HG02840 (cell line): ENCODE measurements around the gene ALG12.

Source experiments
- ATAC-seq: cut with Tn5 transposase; IDR thresholded peaks from one replicate; pipeline ENCODE4 v1.9.1; 2021; ENCODE audit warnings: mild to moderate bottlenecking, moderate library complexity, moderate number of reproducible peaks; ENCODE audit not compliant: unreplicated experiment, low FRiP score

ALG12 gene

GRCh38 chr22:49917974-49918910 is at the start of gene ALG12, which contains the start of gene CRELD2:
TSS of gene ALG12 (minus strand) at chr22:49918438. CDS start at chr22:49913765, 4,673 bp downstream.
TSS of gene CRELD2 (plus strand) at chr22:49918634. CDS start at chr22:49918770, 136 bp downstream.
- ATAC-seq, result peak; percentile 76

- no peak for ATAC-seq
These were observed 49.5 kb upstream of the ALG12 start for GRCh38 chr22:49967706-49968208.

- ATAC-seq, result no peak
These were observed 48.8 kb upstream of the ALG12 start for GRCh38 chr22:49966774-49967705.

GRCh38 chr22:49966041-49966773 is 48.0 kb upstream of the ALG12 start:
- ATAC-seq, result no peak

- no peak for ATAC-seq
These were observed 47.1 kb upstream of the ALG12 start for GRCh38 chr22:49965091-49966040.

GRCh38 chr22:49964136-49965090 is 46.2 kb upstream of the ALG12 start:
- no peak for ATAC-seq

- no peak for ATAC-seq
These were observed 45.4 kb upstream of the ALG12 start for GRCh38 chr22:49963647-49964026.

GRCh38 chr22:49962751-49963646 is 44.8 kb upstream of the ALG12 start:
- no peak for ATAC-seq

GRCh38 chr22:49962012-49962750 is 43.9 kb upstream of the ALG12 start:
- no peak for ATAC-seq

GRCh38 chr22:49961601-49962011 is 43.4 kb upstream of the ALG12 start:
- ATAC-seq, result no peak

- no peak for ATAC-seq
These were observed 42.9 kb upstream of the ALG12 start for GRCh38 chr22:49961005-49961600.

- peak; percentile 57 for ATAC-seq
These were observed 42.1 kb upstream of the ALG12 start, which contains the start of gene PIM3 for GRCh38 chr22:49960159-49961004. TSS of gene PIM3 (plus strand) at chr22:49960772. CDS start at chr22:49960948, 176 bp downstream.

- ATAC-seq, result no peak
These were observed 41.5 kb upstream of the ALG12 start for GRCh38 chr22:49959782-49960158.

GRCh38 chr22:49958931-49959781 is 40.9 kb upstream of the ALG12 start:
- no peak for ATAC-seq
